ENCODE results near the gene GPNMB. TPM values are rescaled to one million over a fixed set of nuclear protein-coding genes. Genes with fewer than 3 reads are reported as not detected.

The GPNMB gene
- total and polyA plus RNA-seq, 2 of the 4 experiments (the other 2 are of a cell fraction) = under 0.01 to 0.14 TPM

GRCh38 chr7:23205577-23205908, 41.0 kb upstream of the GPNMB start:
- no peaks in the 10 kb centered on the region for H3K4me1 ChIP-seq (ENCODE audit: control insufficient read depth, insufficient read depth, low read length)
- H4K20me1 ChIP-seq (ENCODE audit: insufficient read depth, low read length) = no peaks in the 10 kb centered on the region
- H3K56ac ChIP-seq (ENCODE audit: extremely low read depth, insufficient read depth, low read length) = no peak overlapping the region
- no peak overlapping the region for H3K4me2 ChIP-seq (ENCODE audit: low read depth, low read length)
- no peak overlapping the region for H3K23ac ChIP-seq (ENCODE audit: low read depth, low read length)
- H3K9ac ChIP-seq (ENCODE audit: low read depth, low read length) = no peak overlapping the region
- no peak overlapping the region for H4K5ac ChIP-seq (ENCODE audit: low read depth, low read length)
- dilution Hi-C loops (cut with HindIII; ENCODE audit: low sequenced_read_pairs, unreplicated experiment) = no loop called here
- H3K4me3 ChIP-seq (ENCODE audit: insufficient read depth, low read depth, low read length) = no peak overlapping the region
- H3K14ac ChIP-seq (replicated peaks; ENCODE audit: low read depth, low read length) = no peak overlapping the region
- H2AK5ac ChIP-seq (ENCODE audit: low read depth, low read length) = no peak overlapping the region
- no peak overlapping the region for H2BK15ac ChIP-seq (ENCODE audit: low read depth, low read length)
- H3K9me3 ChIP-seq (ENCODE audit: control insufficient read depth, insufficient read depth, low read length) = peaks cover 2% of the 10 kb centered on the region; the same call in 1 of the 2 replicates
- no peak overlapping the region for H3K27ac ChIP-seq (ENCODE audit: insufficient read depth, low read length)
- no peak overlapping the region for H2BK120ac ChIP-seq (ENCODE audit: low read depth, low read length)
- ChIA-PET CTCF (no interaction called here), POLR2A (ENCODE audit: unreplicated experiment) (no interaction called here)
- WGBS, 2 experiments (ENCODE audit: extremely low coverage in 2 of 2, insufficient read length in 1 of 2) = no CpG with 5 or more reads among the region's 2 CpGs
- H2BK5ac ChIP-seq (ENCODE audit: low read depth, low read length, poor library complexity, severe bottlenecking) = no peak overlapping the region
- H2BK20ac ChIP-seq (ENCODE audit: low read depth, low read length) = no peak overlapping the region
- no peak overlapping the region for H2AFZ ChIP-seq (replicated peaks; ENCODE audit: low read length, poor library complexity)
- H3K4ac ChIP-seq (ENCODE audit: low read depth, low read length) = no peak overlapping the region
- in situ Hi-C loops (cut with MboI; ENCODE audit: low sequenced_read_pairs) = no loop called here
- no peak overlapping the region for H4K91ac ChIP-seq (ENCODE audit: insufficient read depth, low read depth, low read length)
- H3K9me1 ChIP-seq (ENCODE audit: insufficient read depth, low read length) = no peaks in the 10 kb centered on the region
- H3K36me3 ChIP-seq (ENCODE audit: control insufficient read depth, insufficient read depth, low read length) = 0 out of 2 replicates have a peak, but pooled peaks cover 5% of the 10 kb centered on the region
- no peak overlapping the region for H4K8ac ChIP-seq (ENCODE audit: low read depth in 2 of 2, low read length in 2 of 2)
- H3K79me1 ChIP-seq (ENCODE audit: low read depth in 1 of 2, low read length in 2 of 2) = no peaks in the 10 kb centered on the region
- no peaks in the 10 kb centered on the region; the same call in 1 of the 2 replicates for H3K27me3 ChIP-seq (ENCODE audit: control insufficient read depth, insufficient read depth, low read length)
- no peak overlapping the region for H3K18ac ChIP-seq (ENCODE audit: low read depth, low read length)
- no peak overlapping the region for H2AK9ac ChIP-seq (replicated peaks; ENCODE audit: low read depth, low read length, poor library complexity)
- intact Hi-C loops (cut with micrococcal nuclease) = no loop called here
- TF ChIP-seq POLR2A (IDR thresholded peaks at IDR 0.05; ENCODE audit: low read depth, low read length) = no peak
- no peak for TF ChIP-seq MXI1 (IDR thresholded peaks at IDR 0.05; ENCODE audit: borderline replicate concordance, low read depth, low read length)
- TF ChIP-seq MAZ (IDR thresholded peaks at IDR 0.05; ENCODE audit: borderline replicate concordance, low read depth, low read length) = no peak
- no peak for TF ChIP-seq RFX5 (IDR thresholded peaks at IDR 0.05; ENCODE audit: low read depth, low read length)
- TF ChIP-seq NFE2L2 (IDR thresholded peaks at IDR 0.05; ENCODE audit: low read depth, low read length) = no peak
- no peak for TF ChIP-seq RCOR1 (IDR thresholded peaks at IDR 0.05; ENCODE audit: insufficient replicate concordance, low read length)
- no peak for TF ChIP-seq RAD21 (IDR thresholded peaks at IDR 0.05; ENCODE audit: low read length)
- TF ChIP-seq SMC3 (IDR thresholded peaks at IDR 0.05; ENCODE audit: low read depth, low read length) = no peak
- no peak for TF ChIP-seq ELK1 (IDR thresholded peaks at IDR 0.05; ENCODE audit: borderline replicate concordance, low read depth, low read length)
- no peak for TF ChIP-seq FOS (IDR thresholded peaks at IDR 0.05; ENCODE audit: low read depth, low read length)
- TF ChIP-seq CEBPB (IDR thresholded peaks at IDR 0.05; ENCODE audit: low read depth, low read length) = no peak
- TF ChIP-seq CTCF (conservative IDR thresholded peaks at IDR 0.05; ENCODE audit: low read depth, low read length) = no peak
- no peak for TF ChIP-seq BHLHE40 (IDR thresholded peaks at IDR 0.05; ENCODE audit: low read depth, low read length)
- TF ChIP-seq, protein P1, sequence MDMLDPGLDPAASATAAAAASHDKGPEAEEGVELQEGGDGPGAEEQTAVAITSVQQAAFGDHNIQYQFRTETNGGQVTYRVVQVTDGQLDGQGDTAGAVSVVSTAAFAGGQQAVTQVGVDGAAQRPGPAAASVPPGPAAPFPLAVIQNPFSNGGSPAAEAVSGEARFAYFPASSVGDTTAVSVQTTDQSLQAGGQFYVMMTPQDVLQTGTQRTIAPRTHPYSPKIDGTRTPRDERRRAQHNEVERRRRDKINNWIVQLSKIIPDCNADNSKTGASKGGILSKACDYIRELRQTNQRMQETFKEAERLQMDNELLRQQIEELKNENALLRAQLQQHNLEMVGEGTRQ (IDR thresholded peaks at IDR 0.05; ENCODE audit: low read depth, low read length) = no peak
- TF ChIP-seq MAFK (IDR thresholded peaks at IDR 0.05; ENCODE audit: low read depth, low read length) = no peak
- TF ChIP-seq CHD1 (IDR thresholded peaks at IDR 0.05; ENCODE audit: low read depth, low read length) = no peak
- no peak for ATAC-seq (ENCODE audit: low read depth)
- BruUV-seq (replicated peaks) = no TSS peak
- no peak for DNase-seq
